ENCODE results near the gene LITAF. TPM values are rescaled to one million over a fixed set of nuclear protein-coding genes. Genes with fewer than 3 reads are reported as not detected.

The LITAF gene
- polyA plus RNA-seq, 3 donors: 67.9 to 118 (median 69.0) TPM

DNA sequence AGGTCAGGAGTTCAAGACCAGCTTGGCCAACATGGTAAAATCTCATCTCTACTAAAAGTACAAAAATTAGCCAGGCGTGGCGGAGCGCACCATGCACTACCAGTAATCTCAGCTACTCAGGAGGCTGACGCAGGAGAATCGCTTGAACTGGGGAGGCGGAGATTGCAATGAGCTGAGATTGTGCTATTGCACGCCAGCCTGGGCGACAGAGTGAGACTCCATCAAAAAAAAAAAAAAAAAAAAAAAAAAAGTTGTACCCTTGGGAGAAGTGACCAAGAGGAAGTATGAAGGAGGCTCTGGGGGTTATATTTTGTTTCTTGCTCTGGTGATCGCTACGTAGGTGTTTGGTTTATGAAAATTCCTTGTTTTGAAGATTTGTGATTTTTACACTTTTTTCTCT is 66.3 kb downstream of the LITAF start:
- H3K27me3 Mint-ChIP-seq (ENCODE audit: low read depth in 3 of 3): peaks cover 5 to 9% (median 7%) of the 10 kb centered on the region in 3 donors
- no peak overlapping the region for H3K27ac ChIP-seq (ENCODE audit: low read depth in 1 of 2, low read length in 2 of 2)
- no peaks in the 10 kb centered on the region for H3K36me3 ChIP-seq (replicated peaks in 1 of 2; ENCODE audit: control insufficient read depth in 1 of 2, insufficient read depth in 2 of 2, low read length in 2 of 2)
- H3K4me1 ChIP-seq (ENCODE audit: control insufficient read depth in 1 of 2, insufficient read depth in 2 of 2, low read length in 2 of 2): no peaks in the 10 kb centered on the region
- H3K36me3 Mint-ChIP-seq: no peaks in the 10 kb centered on the region
- H3K4me1 Mint-ChIP-seq: peaks cover 2% of the 10 kb centered on the region
- intact Hi-C loops (cut with micrococcal nuclease): loop anchor here in 1 of 2 donors (5.0 kb wide), 1 partner anchor 123 kb away; no protein-coding TSS in a partner anchor
- H2AFZ ChIP-seq (ENCODE audit: insufficient read depth, low read depth, low read length, poor library complexity, severe bottlenecking): no peak overlapping the region
- H3K79me2 ChIP-seq (ENCODE audit: insufficient read depth, low read length): no peaks in the 10 kb centered on the region
- no peak for TF ChIP-seq CTCF (IDR thresholded peaks at IDR 0.05)
- no peak overlapping the region for H3K27ac Mint-ChIP-seq
- H4K20me1 ChIP-seq (ENCODE audit: insufficient read depth, low read length): no peaks in the 10 kb centered on the region
- no peaks in the 10 kb centered on the region for H3K9me3 ChIP-seq (replicated peaks in 1 of 2; ENCODE audit: control insufficient read depth in 1 of 2, insufficient read depth in 1 of 2, low read length in 2 of 2)
- no peak overlapping the region for H3K4me2 ChIP-seq (replicated peaks; ENCODE audit: extremely low read depth, low read length, poor library complexity, severe bottlenecking)
- WGBS (ENCODE audit: insufficient coverage): 95% methylated on average over 4 of the region's 10 CpGs
- H3K4me3 ChIP-seq (replicated peaks in 1 of 3; ENCODE audit: low read depth in 2 of 3, low read length in 3 of 3): no peak overlapping the region
- no peak for DNase-seq
- no peaks in the 10 kb centered on the region for H3K27me3 ChIP-seq (ENCODE audit: control insufficient read depth in 2 of 2, insufficient read depth in 2 of 2, low read length in 2 of 2)
- H3K9ac ChIP-seq (ENCODE audit: insufficient read depth, low read length, poor library complexity, severe bottlenecking): no peak overlapping the region
- no peak overlapping the region for H3K4me3 Mint-ChIP-seq
- peaks cover 0 to 3% (median 0%) of the 10 kb centered on the region in 7 donors for H3K9me3 Mint-ChIP-seq

GRCh38 chr16:11517961-11518360 is 68.8 kb downstream of the LITAF start:
- no peak overlapping the region for H2AFZ ChIP-seq (ENCODE audit: insufficient read depth, low read depth, low read length, poor library complexity, severe bottlenecking)
- intact Hi-C loops (cut with micrococcal nuclease): no loop called here
- peaks cover 0 to 5% (median 0%) of the 10 kb centered on the region in 3 donors for H3K27me3 Mint-ChIP-seq (ENCODE audit: low read depth in 3 of 3)
- no peaks in the 10 kb centered on the region for H3K36me3 Mint-ChIP-seq
- H3K36me3 ChIP-seq (replicated peaks in 1 of 2; ENCODE audit: control insufficient read depth in 1 of 2, insufficient read depth in 2 of 2, low read length in 2 of 2): no peaks in the 10 kb centered on the region
- H3K9ac ChIP-seq (ENCODE audit: insufficient read depth, low read length, poor library complexity, severe bottlenecking): no peak overlapping the region
- no peak overlapping the region for H3K27ac ChIP-seq (ENCODE audit: low read depth in 1 of 2, low read length in 2 of 2)
- peaks cover 0 to 3% (median 0%) of the 10 kb centered on the region in 7 donors for H3K9me3 Mint-ChIP-seq
- no peaks in the 10 kb centered on the region for H3K27me3 ChIP-seq (ENCODE audit: control insufficient read depth in 2 of 2, insufficient read depth in 2 of 2, low read length in 2 of 2)
- H3K4me3 ChIP-seq (replicated peaks in 1 of 3; ENCODE audit: low read depth in 2 of 3, low read length in 3 of 3): no peak overlapping the region
- no peaks in the 10 kb centered on the region for H4K20me1 ChIP-seq (ENCODE audit: insufficient read depth, low read length)
- no peaks in the 10 kb centered on the region for H3K79me2 ChIP-seq (ENCODE audit: insufficient read depth, low read length)
- no peak overlapping the region for H3K4me2 ChIP-seq (replicated peaks; ENCODE audit: extremely low read depth, low read length, poor library complexity, severe bottlenecking)
- DNase-seq: no peak
- H3K4me3 Mint-ChIP-seq: no peak overlapping the region
- peaks cover 2% of the 10 kb centered on the region for H3K4me1 Mint-ChIP-seq
- no peak overlapping the region for H3K27ac Mint-ChIP-seq
- WGBS (ENCODE audit: insufficient coverage): 92% methylated on average over 3 of the region's 5 CpGs
- no peaks in the 10 kb centered on the region for H3K9me3 ChIP-seq (replicated peaks in 1 of 2; ENCODE audit: control insufficient read depth in 1 of 2, insufficient read depth in 1 of 2, low read length in 2 of 2)
- no peaks in the 10 kb centered on the region for H3K4me1 ChIP-seq (ENCODE audit: control insufficient read depth in 1 of 2, insufficient read depth in 2 of 2, low read length in 2 of 2)
- TF ChIP-seq CTCF (IDR thresholded peaks at IDR 0.05): no peak

All from CD14-positive monocyte (primary cell).